ENCODE measurements around the gene FBRS.

GRCh38 chr16:30647274-30647571 is 11.0 kb upstream of the FBRS start:
- TF ChIP-seq EZH2 (IDR thresholded peaks at IDR 0.05; ENCODE audit: low read length, missing control alignments), result no peak
- TF ChIP-seq, protein P1, sequence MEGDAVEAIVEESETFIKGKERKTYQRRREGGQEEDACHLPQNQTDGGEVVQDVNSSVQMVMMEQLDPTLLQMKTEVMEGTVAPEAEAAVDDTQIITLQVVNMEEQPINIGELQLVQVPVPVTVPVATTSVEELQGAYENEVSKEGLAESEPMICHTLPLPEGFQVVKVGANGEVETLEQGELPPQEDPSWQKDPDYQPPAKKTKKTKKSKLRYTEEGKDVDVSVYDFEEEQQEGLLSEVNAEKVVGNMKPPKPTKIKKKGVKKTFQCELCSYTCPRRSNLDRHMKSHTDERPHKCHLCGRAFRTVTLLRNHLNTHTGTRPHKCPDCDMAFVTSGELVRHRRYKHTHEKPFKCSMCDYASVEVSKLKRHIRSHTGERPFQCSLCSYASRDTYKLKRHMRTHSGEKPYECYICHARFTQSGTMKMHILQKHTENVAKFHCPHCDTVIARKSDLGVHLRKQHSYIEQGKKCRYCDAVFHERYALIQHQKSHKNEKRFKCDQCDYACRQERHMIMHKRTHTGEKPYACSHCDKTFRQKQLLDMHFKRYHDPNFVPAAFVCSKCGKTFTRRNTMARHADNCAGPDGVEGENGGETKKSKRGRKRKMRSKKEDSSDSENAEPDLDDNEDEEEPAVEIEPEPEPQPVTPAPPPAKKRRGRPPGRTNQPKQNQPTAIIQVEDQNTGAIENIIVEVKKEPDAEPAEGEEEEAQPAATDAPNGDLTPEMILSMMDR (conservative IDR thresholded peaks at IDR 0.05 in 1 of 2, IDR thresholded peaks at IDR 0.05 in 1 of 2; ENCODE audit: low read depth in 1 of 2, low read length in 2 of 2), result no peak

All from fibroblast of lung (primary cell).